GM19099 (cell line): ENCODE data around the gene LRRC51.

Experiments
- POLR2A ChIP-seq: IDR thresholded peaks from 3 replicates; pipeline ENCODE4 v1.6.1; 2011; ENCODE audit warnings: low read depth; ENCODE audit not compliant: insufficient read length; ENCODE audit errors: extremely low read depth

The LRRC51 gene

GRCh38 chr11:72135891-72136683, 55.4 kb downstream of the LRRC51 start:
- no peak for TF ChIP-seq POLR2A

DNA sequence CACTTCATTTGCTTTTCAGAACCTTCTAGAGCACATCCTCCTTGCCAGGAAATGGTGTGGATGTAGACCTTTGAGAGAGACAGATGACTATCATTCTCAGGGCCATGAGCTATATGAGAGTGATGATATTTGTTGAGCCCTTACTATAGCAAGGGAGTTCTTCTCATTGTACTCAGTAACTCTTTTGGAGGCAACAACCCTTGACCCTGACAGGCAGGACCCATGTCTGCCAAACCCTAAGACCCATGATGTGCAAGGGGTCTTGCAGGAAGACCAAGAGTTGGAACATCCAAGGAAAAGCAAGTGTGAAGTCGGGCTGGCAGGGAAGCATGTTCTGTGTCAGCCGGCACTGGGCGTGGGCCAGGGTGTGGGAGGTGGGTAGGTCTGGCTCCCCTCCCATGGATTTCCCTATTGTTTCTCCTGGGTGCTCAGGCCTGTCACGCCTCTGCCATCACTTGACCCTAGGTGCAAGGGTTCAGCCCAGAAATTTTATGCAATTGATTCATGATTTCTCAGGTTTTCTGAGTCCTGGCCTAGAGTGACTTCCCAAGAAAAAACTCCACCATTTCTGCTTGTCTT, 56.1 kb downstream of the LRRC51 start:
- no peak for TF ChIP-seq POLR2A

GRCh38 chr11:72138821-72139390, 58.3 kb downstream of the LRRC51 start:
- no peak for TF ChIP-seq POLR2A

- TF ChIP-seq POLR2A, result no peak
Observed at GRCh38 chr11:72139500-72139899, 58.9 kb downstream of the LRRC51 start.

DNA sequence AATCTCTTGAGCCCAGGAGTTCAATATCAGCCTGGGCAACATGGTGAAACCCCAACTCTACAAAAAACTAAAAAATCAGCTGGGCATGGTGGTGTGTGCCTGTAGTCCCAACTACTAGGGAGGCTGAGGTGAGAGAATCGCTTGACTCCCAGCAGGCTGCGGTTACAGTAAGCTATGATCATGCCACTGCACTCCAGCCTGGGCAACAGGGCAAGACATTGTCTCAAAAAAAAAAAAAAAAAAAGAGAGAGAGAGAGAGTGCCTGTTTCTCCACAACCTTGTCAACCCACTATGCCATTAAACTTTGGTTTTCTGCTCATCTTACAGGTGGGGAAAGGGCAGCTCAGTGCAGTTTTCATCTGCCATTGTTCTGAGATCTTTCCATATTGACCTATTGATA, 60.0 kb downstream of the LRRC51 start:
- no peak for TF ChIP-seq POLR2A

GRCh38 chr11:72141066-72141465, 60.4 kb downstream of the LRRC51 start:
- TF ChIP-seq POLR2A, result no peak

DNA sequence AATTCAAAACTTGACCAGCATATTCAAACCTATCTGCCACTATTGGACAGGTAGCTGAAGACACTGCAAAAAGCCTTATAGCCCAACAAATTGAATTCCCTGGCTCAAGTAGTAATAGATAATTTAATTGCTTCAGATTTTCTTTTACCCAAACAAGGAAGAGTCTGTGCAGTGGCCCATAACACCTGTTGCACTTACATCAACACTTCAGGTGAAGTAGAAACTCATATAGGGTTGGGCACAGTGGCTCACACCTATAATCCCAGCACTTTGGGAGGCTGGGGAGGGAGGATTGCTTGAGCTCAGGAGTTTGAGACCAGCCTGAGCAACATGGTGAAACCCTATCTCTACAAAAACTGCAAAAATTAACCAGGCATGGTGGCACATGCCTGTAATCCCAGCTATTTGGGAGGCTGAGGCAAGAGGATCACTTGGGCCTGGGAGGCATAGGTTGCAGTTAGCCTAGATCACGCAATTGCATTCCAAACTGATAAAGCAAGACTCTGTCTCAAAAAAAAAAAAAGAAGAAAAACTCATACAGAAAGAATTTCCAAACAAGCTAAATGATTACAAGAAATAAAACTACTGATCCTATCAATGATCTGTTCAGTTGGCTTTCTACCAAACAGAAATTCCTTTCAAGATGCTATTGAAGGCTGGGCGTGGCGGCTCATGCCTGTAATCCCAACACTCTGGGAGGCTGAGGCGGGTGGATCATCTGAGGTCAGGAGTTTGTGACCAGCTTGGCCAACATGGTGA, 64.3 kb downstream of the LRRC51 start:
- TF ChIP-seq POLR2A, result no peak
